OCI-LY1 (cell line): ENCODE measurements around the gene SLMAP.

Source experiments
- H2AFZ ChIP-seq: fragments of 200-600 bp; sonication (generic), shearing (Covaris generic); 2 replicates; pipeline ENCODE4 v1.6.0; 2014; ENCODE audit warnings: antibody characterized with exemption, mild to moderate bottlenecking, low read length
- H3F3A ChIP-seq: fragments of 200-600 bp; sonication (generic), shearing (Covaris generic); 2 replicates; pipeline ENCODE4 v1.6.0; 2014; ENCODE audit warnings: mild to moderate bottlenecking, antibody characterized with exemption, low read length, moderate library complexity; ENCODE audit not compliant: insufficient read depth
- H3K27ac ChIP-seq: fragments of 200-600 bp; sonication (generic); 2 replicates; pipeline ENCODE4 v1.5.1; 2014; ENCODE audit warnings: low read length, mixed run types, mild to moderate bottlenecking, low read depth; ENCODE audit not compliant: poor library complexity, severe bottlenecking
- H3K27me3 ChIP-seq: fragments of 200-600 bp; sonication (generic); 2 replicates; pipeline ENCODE4 v1.6.0; 2014; ENCODE audit warnings: antibody characterized with exemption, mild to moderate bottlenecking, low read length, moderate library complexity; ENCODE audit not compliant: insufficient read depth
- H3K36me3 ChIP-seq: fragments of 200-600 bp; sonication (generic); 2 replicates; pipeline ENCODE4 v1.6.1; 2014; ENCODE audit warnings: mild to moderate bottlenecking, antibody characterized with exemption, low read length, moderate library complexity, mixed read lengths; ENCODE audit not compliant: insufficient read depth
- H3K4me1 ChIP-seq: fragments of 200-600 bp; sonication (generic); 2 replicates; pipeline ENCODE4 v1.5.1; 2014; ENCODE audit warnings: mild to moderate bottlenecking, low read length, moderate library complexity; ENCODE audit not compliant: insufficient read depth, severe bottlenecking
- H3K4me2 ChIP-seq: fragments of 200-600 bp; sonication (generic), shearing (Covaris generic); 2 replicates; pipeline ENCODE4 v1.6.1; 2014; ENCODE audit warnings: low read length
- H3K4me3 ChIP-seq: fragments of 200-600 bp; sonication (generic); 2 replicates; pipeline ENCODE4 v1.5.1; 2014; ENCODE audit warnings: low read length, low read depth, mild to moderate bottlenecking, mixed read lengths; ENCODE audit not compliant: poor library complexity, severe bottlenecking
- H3K79me2 ChIP-seq: fragments of 200-600 bp; shearing (Covaris generic); 2 replicates; pipeline ENCODE4 v1.6.1; 2016; ENCODE audit warnings: mixed run types, low read length, mixed read lengths; ENCODE audit not compliant: insufficient read depth
- H3K9ac ChIP-seq: fragments of 200-600 bp; sonication (generic), shearing (Covaris generic); 2 replicates; pipeline ENCODE4 v1.6.1; 2014; ENCODE audit warnings: mild to moderate bottlenecking, low read length, mixed read lengths
- H3K9me2 ChIP-seq: fragments of 200-600 bp; sonication (generic), shearing (Covaris generic); 2 replicates; pipeline ENCODE4 v1.6.1; 2014; ENCODE audit warnings: low read depth, mild to moderate bottlenecking, low read length, mixed read lengths
- H3K9me3 ChIP-seq: fragments of 200-600 bp; shearing (Covaris generic); 2 replicates; pipeline ENCODE4 v1.6.1; 2014; ENCODE audit warnings: low read length, mixed read lengths
- H4K20me1 ChIP-seq: fragments of 200-600 bp; sonication (generic), shearing (Covaris generic); 2 replicates; pipeline ENCODE4 v1.6.0; 2016; ENCODE audit warnings: mild to moderate bottlenecking, low read length; ENCODE audit not compliant: insufficient read depth
- CTCF ChIP-seq: fragments of 200-600 bp; sonication (generic), shearing (Covaris generic); IDR thresholded peaks from 2 replicates; pipeline ENCODE4 v1.5.1; 2017; ENCODE audit warnings: mild to moderate bottlenecking, antibody characterized with exemption, low read length, moderate library complexity, mixed read lengths
- EZH2 ChIP-seq: fragments of 200-600 bp; sonication (generic), shearing (Covaris generic); IDR thresholded peaks from 2 replicates; pipeline ENCODE4 v1.8.0; 2017; ENCODE audit warnings: borderline replicate concordance, mixed run types, mild to moderate bottlenecking, antibody characterized with exemption, low read length, moderate library complexity, mixed read lengths

SLMAP gene

GRCh38 chr3:57826245-57826951, 70.3 kb downstream of the SLMAP start:
- TF ChIP-seq EZH2 (no peak), CTCF (peak; percentile 51; the same call in 1 of the 2 replicates)

GRCh38 chr3:57826952-57827723, 71.0 kb downstream of the SLMAP start:
- Histone ChIP-seq H3K36me3 (peaks cover 8% of the 10 kb centered on the region; the same call in 1 of the 2 replicates), H3K4me2 (no peak overlapping the region), H3K9me2 (no peaks in the 10 kb centered on the region), H3K9ac (no peak overlapping the region), H3K79me2 (peaks cover 16% of the 10 kb centered on the region), H3K27ac (no peak overlapping the region), H3K4me1 (peaks cover 31% of the 10 kb centered on the region), H3K27me3 (no peaks in the 10 kb centered on the region), H3K9me3 (no peaks in the 10 kb centered on the region), H3F3A (no peaks in the 10 kb centered on the region), H2AFZ (no peak overlapping the region), H3K4me3 (no peak overlapping the region), H4K20me1 (no peaks in the 10 kb centered on the region)
- no peak for TF ChIP-seq EZH2
- TF ChIP-seq CTCF, result no peak

More at GRCh38 chr3:57826245-57826951, 70.3 kb downstream of the SLMAP start:
- peaks cover 31% of the 10 kb centered on the region for H3K4me1 ChIP-seq
- H2AFZ ChIP-seq, result no peak overlapping the region
- H3K9me3 ChIP-seq, result no peaks in the 10 kb centered on the region
- H3K4me2 ChIP-seq, result no peak overlapping the region
- no peak overlapping the region for H3K9ac ChIP-seq
- peaks cover 16% of the 10 kb centered on the region for H3K79me2 ChIP-seq
- no peak overlapping the region for H3K27ac ChIP-seq
- peaks cover under 1% of the 10 kb centered on the region; the same call in 1 of the 2 replicates for H3K36me3 ChIP-seq
- no peaks in the 10 kb centered on the region for H3F3A ChIP-seq
- no peaks in the 10 kb centered on the region for H3K27me3 ChIP-seq
- H3K9me2 ChIP-seq, result no peaks in the 10 kb centered on the region
- H4K20me1 ChIP-seq, result no peaks in the 10 kb centered on the region
- no peak overlapping the region for H3K4me3 ChIP-seq

DNA sequence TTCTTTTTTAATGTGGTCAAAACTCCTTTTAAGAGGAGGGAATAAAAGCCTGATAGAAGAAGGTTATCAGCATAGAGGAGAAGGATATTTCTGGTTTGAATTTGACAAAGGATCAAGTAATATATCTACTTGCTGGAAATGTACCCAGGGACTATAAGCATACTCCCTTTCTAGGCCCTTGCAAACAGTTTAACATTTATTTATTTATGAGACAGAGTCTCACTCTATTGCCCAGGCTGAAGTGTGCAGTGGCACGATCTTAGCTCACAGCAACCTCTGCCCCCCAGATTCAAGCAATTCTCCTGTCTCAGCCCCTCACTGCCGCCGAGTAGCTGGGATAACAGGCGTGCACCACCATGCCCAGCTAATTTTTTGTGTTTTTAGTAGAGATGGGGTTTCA, 71.6 kb downstream of the SLMAP start:
- no peaks in the 10 kb centered on the region for H4K20me1 ChIP-seq
- peaks cover 16% of the 10 kb centered on the region for H3K79me2 ChIP-seq
- H3K4me3 ChIP-seq, result no peak overlapping the region
- H3K27ac ChIP-seq, result no peak overlapping the region
- H2AFZ ChIP-seq, result no peak overlapping the region
- H3K9me2 ChIP-seq, result no peaks in the 10 kb centered on the region
- no peak for TF ChIP-seq CTCF
- TF ChIP-seq EZH2, result no peak
- no peaks in the 10 kb centered on the region for H3K27me3 ChIP-seq
- H3K9ac ChIP-seq, result no peak overlapping the region
- peaks cover 31% of the 10 kb centered on the region for H3K4me1 ChIP-seq
- peaks cover 14% of the 10 kb centered on the region for H3K36me3 ChIP-seq
- no peaks in the 10 kb centered on the region for H3F3A ChIP-seq
- H3K9me3 ChIP-seq, result no peaks in the 10 kb centered on the region
- H3K4me2 ChIP-seq, result no peak overlapping the region
